Measurements from ENCODE around the gene TSC2.
"Not testable (repeated sequence)": the region's sequence is repeated elsewhere in the genome, so short reads cannot be mapped to it uniquely, and the experiment has no call there.

The TSC2 gene

GRCh38 chr16:2008631-2009163 lies 39.1 kb upstream of the TSC2 start:
- Histone ChIP-seq H3K9me3 (no peaks in the 10 kb centered on the region), H3K27me3 (peaks cover 6% of the 10 kb centered on the region), H3K4me3 (ENCODE audit: low read depth in 1 of 2, low read length in 1 of 2) (peak overlapping the region; percentile 77 to 82), H3K4me1 (ENCODE audit: control insufficient read depth in 1 of 2, insufficient read depth in 1 of 2, low read depth in 1 of 2, low read length in 1 of 2) (peaks cover 36 to 49% of the 10 kb centered on the region in 2 experiments), H3K27ac (peak overlapping the region; percentile 72), H3K36me3 (no peaks in the 10 kb centered on the region)
- no peak for TF ChIP-seq CTCF (IDR thresholded peaks at IDR 0.05)

GRCh38 chr16:2009164-2009711 lies 38.5 kb upstream of the TSC2 start:
- TF ChIP-seq CTCF (IDR thresholded peaks at IDR 0.05), result no peak
- Histone ChIP-seq H3K9me3 (no peaks in the 10 kb centered on the region), H3K36me3 (no peaks in the 10 kb centered on the region), H3K27ac (peak overlapping the region; percentile 72), H3K4me3 (ENCODE audit: low read depth in 1 of 2, low read length in 1 of 2) (peak overlapping the region; percentile 77 to 82), H3K27me3 (peaks cover 6% of the 10 kb centered on the region), H3K4me1 (ENCODE audit: control insufficient read depth in 1 of 2, insufficient read depth in 1 of 2, low read depth in 1 of 2, low read length in 1 of 2) (peaks cover 31 to 44% of the 10 kb centered on the region in 2 experiments)

- Histone ChIP-seq H3K27me3 (peaks cover 6% of the 10 kb centered on the region), H3K36me3 (no peaks in the 10 kb centered on the region), H3K27ac (peak within 1 kb of the TSS; percentile 81), H3K4me3 (ENCODE audit: low read depth in 1 of 2, low read length in 1 of 2) (peak within 1 kb of the TSS; percentile 77 to 82), H3K4me1 (ENCODE audit: control insufficient read depth in 1 of 2, insufficient read depth in 1 of 2, low read depth in 1 of 2, low read length in 1 of 2) (peaks cover 29 to 42% of the 10 kb centered on the region in 2 experiments), H3K9me3 (no peaks in the 10 kb centered on the region)
- TF ChIP-seq CTCF (IDR thresholded peaks at IDR 0.05), result peak; percentile 63
Observed at GRCh38 chr16:2009791-2010510, 37.8 kb upstream of the TSC2 start, which contains the start of gene ZNF598. Gene ZNF598, minus strand, starts transcription at chr16:2009821.

- not testable (repeated sequence) for H3K27ac ChIP-seq
- peaks cover 29 to 33% of the 10 kb centered on the region in 2 experiments for H3K4me1 ChIP-seq (ENCODE audit: control insufficient read depth in 1 of 2, insufficient read depth in 1 of 2, low read depth in 1 of 2, low read length in 1 of 2)
Observed at GRCh38 chr16:2011726-2012125, 36.1 kb upstream of the TSC2 start.

GRCh38 chr16:2013527-2013926 lies 34.3 kb upstream of the TSC2 start:
- H3K4me1 ChIP-seq (ENCODE audit: control insufficient read depth in 1 of 2, insufficient read depth in 1 of 2, low read depth in 1 of 2, low read length in 1 of 2), result peaks cover 15 to 16% of the 10 kb centered on the region in 2 experiments
- no peak overlapping the region for H3K4me3 ChIP-seq (ENCODE audit: low read depth in 1 of 2, low read length in 1 of 2)
- H3K9me3 ChIP-seq, result no peaks in the 10 kb centered on the region
- no peak overlapping the region for H3K27ac ChIP-seq
- no peaks in the 10 kb centered on the region for H3K36me3 ChIP-seq
- H3K27me3 ChIP-seq, result peaks cover 20% of the 10 kb centered on the region
- TF ChIP-seq CTCF (IDR thresholded peaks at IDR 0.05), result no peak

More at GRCh38 chr16:2011726-2012125, 36.1 kb upstream of the TSC2 start:
- not testable (repeated sequence) for H3K27me3 ChIP-seq; H3K9me3 ChIP-seq; H3K36me3 ChIP-seq; H3K4me3 ChIP-seq (ENCODE audit: low read depth in 1 of 2, low read length in 1 of 2)

Data from neutrophil (primary cell).